NCI-H187 treated with DMSO at 0.1 percent for 48 hours (cell line): ENCODE results near the gene ADD1.

Experiments used
- DNase-seq: peaks from one replicate; lab custom pipeline; 2025; lab: John Stamatoyannopoulos, UW

The ADD1 gene

GRCh38 chr4:2963966-2964471 is 120.4 kb downstream of the ADD1 start:
- DNase-seq = no peak

GRCh38 chr4:2964706-2965258 is 121.1 kb downstream of the ADD1 start:
- DNase-seq = no peak

GRCh38 chr4:2965262-2965661 is 121.6 kb downstream of the ADD1 start:
- DNase-seq = no peak

DNA sequence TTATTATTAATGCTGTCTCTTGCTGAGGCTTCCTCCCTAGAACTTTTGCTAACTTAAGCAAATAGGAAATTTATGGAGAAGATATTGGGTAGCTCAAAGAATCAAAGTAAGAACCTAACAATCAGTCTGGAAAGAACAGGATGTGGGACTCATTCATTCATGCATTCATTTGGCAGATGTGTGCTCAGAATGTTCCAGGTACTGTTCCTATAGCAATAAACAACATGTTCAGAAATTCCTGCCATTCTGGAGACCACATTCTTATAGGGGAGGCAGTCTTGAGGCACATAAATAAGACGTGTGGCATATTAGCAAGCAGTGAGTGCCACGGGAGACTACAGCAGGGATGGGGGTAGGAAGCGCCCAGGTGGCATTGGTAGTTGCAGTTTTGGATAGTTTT is 124.7 kb downstream of the ADD1 start:
- no peak for DNase-seq

DNA sequence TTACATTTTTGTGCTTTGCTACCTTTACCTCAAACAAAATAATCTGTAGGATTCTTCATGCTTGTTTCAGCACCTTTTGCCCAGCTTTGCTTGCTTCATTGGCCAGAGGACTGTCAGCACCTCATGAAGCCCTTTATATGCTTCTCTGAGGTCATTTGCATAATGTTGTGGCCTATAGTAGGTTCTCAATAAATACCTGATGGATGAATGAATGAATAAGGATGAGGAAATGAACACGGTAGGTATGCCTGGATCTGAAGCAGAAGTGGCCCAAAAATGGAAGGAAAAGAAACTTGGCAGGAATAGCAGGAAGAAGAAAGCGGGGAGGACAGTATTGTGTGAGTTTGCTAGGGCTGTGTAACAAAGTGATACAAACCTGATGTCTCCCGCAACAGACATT is 127.6 kb downstream of the ADD1 start:
- DNase-seq = no peak

DNA sequence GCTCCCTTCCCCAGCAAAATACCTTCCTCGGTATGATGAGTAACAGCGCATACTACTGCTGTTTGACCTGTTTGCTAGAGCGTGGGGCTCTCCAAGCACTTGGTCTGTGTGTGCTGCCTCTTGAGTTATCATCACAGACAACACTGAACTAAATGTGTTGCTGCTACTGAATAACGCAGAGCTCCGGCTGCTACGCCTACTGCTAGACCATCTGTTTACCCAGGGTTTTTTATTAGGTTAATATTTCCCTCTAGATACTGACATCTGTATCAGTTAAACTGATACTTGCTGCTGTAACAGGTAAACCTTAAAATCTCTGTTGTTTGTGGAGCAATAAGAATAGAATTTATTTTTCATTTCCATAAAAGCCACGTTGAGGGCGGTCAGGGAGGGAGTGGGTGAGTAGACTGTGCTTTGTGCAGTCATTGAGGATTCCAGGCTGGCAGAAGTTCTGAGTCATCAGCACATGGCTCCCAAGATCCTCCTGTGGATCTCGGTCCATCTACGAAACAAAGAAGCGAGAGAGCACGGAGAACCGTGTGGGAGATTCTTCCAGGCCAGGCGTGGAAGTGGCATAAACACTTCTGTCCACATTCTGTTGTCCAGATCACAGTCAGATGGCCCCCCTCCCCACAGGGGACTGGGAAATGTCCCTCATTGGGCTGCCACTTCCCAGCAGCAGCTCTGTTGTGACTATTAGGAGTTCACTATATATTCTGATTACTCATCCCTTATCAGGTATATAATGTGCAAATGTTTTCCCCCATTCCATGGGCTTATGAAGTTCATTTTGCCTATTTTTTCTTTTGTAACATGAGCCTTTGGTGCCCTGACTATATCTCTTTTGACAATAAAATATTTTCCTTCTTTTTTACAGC is 133.8 kb downstream of the ADD1 start:
- DNase-seq = no peak
